WI38 (cell line): ENCODE measurements around the gene UVRAG.
"Not testable (repeated sequence)": the region's sequence is repeated elsewhere in the genome, so short reads cannot be mapped to it uniquely, and the experiment has no call there.

ENCODE experiments used
- H3K4me3 ChIP-seq: 2 replicates; pipeline ENCODE4 v1.5.1; 2011; ENCODE audit warnings: low read depth, mild to moderate bottlenecking, control low read depth, low read length
- TF ChIP-seq, protein P1 (sequence below): IDR thresholded peaks from 2 replicates; pipeline ENCODE4 v1.5.1; 2012; ENCODE audit warnings: low read depth, mild to moderate bottlenecking, control low read depth, low read length

UVRAG gene

GRCh38 chr11:75924966-75925784 lies 110.2 kb downstream of the UVRAG start:
- no peak overlapping the region for H3K4me3 ChIP-seq
- TF ChIP-seq, protein P1, sequence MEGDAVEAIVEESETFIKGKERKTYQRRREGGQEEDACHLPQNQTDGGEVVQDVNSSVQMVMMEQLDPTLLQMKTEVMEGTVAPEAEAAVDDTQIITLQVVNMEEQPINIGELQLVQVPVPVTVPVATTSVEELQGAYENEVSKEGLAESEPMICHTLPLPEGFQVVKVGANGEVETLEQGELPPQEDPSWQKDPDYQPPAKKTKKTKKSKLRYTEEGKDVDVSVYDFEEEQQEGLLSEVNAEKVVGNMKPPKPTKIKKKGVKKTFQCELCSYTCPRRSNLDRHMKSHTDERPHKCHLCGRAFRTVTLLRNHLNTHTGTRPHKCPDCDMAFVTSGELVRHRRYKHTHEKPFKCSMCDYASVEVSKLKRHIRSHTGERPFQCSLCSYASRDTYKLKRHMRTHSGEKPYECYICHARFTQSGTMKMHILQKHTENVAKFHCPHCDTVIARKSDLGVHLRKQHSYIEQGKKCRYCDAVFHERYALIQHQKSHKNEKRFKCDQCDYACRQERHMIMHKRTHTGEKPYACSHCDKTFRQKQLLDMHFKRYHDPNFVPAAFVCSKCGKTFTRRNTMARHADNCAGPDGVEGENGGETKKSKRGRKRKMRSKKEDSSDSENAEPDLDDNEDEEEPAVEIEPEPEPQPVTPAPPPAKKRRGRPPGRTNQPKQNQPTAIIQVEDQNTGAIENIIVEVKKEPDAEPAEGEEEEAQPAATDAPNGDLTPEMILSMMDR: no peak

DNA sequence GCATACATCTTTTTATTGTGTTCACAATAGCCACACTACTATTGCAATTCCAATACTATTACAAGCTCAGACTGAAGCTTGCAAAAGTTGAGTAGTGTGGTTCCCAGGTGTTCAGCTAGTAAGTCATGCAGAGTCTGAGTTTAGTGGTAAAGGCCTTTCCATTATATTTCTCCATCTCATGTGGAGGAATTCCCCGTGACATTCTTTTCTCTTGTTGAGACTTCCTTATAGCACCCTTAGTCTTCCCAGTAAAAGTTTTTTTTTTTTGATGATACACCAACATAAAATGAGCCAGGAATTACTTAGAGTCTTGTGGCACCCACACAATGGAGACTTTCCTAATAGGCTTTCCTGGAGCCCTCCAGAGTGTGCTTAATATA lies 110.8 kb downstream of the UVRAG start:
- no peak overlapping the region for H3K4me3 ChIP-seq
- TF ChIP-seq, protein P1: no peak

DNA sequence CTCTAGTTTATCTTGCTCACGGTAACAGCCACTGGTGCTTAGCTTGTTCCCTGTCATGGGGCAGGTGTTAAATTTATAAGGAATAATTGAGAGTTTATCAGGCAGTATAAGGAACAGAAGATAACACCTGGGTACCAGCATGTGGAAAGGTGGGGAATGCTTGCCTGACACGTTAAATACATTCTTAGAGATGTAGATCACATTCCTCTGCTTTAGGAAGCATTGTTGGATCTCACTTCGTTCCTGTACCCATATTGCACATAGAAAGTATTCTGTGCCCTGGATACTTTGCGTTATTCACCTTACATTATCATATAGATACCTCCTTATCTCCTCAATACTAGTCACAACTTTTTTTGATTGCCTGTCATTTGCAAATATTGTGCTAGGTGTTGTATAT lies 114.7 kb downstream of the UVRAG start:
- no peak overlapping the region for H3K4me3 ChIP-seq
- TF ChIP-seq, protein P1: no peak

DNA sequence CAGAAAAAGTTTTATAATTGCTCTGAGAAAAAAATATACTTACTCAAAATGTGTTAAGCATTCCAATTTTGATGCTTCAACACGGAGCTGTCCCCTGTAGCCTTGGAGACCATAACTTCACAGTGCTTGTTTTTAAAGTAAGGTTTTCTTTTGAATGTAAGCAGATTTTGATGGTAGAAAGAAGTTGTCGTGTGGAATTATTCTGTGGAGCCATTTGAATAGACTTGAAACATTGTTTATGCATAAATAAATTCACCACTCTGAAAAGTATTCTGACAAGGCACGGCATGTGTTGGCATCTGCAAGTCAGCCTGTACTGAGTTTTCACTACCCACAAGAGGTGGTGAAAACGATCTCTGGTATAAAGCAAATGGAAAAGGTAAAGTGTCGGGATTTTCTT lies 115.5 kb downstream of the UVRAG start:
- no peak overlapping the region for H3K4me3 ChIP-seq
- TF ChIP-seq, protein P1: no peak

DNA sequence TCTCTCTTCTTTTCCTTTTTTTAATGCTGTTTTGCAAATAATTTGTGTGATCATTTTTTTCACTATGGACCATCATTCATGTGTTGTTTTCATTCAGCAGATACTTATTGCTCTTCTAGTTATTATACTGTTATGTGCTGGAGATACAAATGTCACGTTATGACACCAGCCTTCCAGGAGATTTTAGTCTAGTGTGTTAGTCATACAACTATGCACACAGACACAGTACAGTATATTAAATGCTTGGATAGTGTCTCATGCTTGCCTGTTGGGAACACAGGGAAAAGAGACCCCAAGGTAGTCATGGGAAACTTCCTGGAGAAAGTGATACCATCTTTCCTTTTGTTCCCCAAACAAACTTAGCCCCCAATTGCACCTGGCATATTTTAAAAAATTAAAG lies 116.1 kb downstream of the UVRAG start:
- TF ChIP-seq, protein P1: no peak
- no peak overlapping the region for H3K4me3 ChIP-seq

- not testable (repeated sequence) for H3K4me3 ChIP-seq
Measured at GRCh38 chr11:75933736-75934135, 118.7 kb downstream of the UVRAG start.

DNA sequence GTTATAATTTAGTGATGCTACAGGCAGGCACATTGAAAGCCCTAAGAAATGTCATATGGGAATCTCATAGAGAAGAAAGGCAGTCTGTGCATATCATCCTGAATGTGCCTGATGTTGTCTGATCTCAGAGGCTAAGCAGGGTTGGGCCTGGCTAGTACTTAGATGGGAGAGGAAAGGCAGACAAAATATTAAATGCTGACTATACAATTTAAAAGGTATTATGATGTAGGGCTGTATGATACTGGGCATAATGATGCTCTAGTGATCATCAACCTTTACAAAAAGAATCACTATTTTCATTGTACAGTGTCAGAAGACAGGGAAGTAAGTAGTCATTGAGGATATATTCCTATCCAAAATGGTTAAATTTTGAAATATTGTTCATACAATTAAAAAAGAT lies 119.8 kb downstream of the UVRAG start:
- no peak overlapping the region for H3K4me3 ChIP-seq
- TF ChIP-seq, protein P1: no peak

- no peak overlapping the region for H3K4me3 ChIP-seq
- TF ChIP-seq, protein P1: no peak
Measured at GRCh38 chr11:75938543-75938942, 123.5 kb downstream of the UVRAG start.
